IMR-90 (cell line): Measurements from ENCODE around the gene NEDD1.

Source experiments
- BHLHE40 ChIP-seq: fragments of 150-350 bp; IDR thresholded peaks from 2 replicates; pipeline ENCODE4 v1.6.1; 2016; ENCODE audit warnings: mild to moderate bottlenecking, low read depth, low read length
- CEBPB ChIP-seq: IDR thresholded peaks from 2 replicates; pipeline ENCODE4 v1.6.1; 2012; ENCODE audit warnings: low read depth, low read length, improper control_type of control experiment
- CHD1 ChIP-seq: IDR thresholded peaks from 2 replicates; pipeline ENCODE4 v1.6.1; 2012; ENCODE audit warnings: low read depth, low read length, improper control_type of control experiment
- ELK1 ChIP-seq: fragments of 150-350 bp; IDR thresholded peaks from 2 replicates; pipeline ENCODE4 v1.6.1; 2016; ENCODE audit warnings: low read depth, mild to moderate bottlenecking, low read length, moderate library complexity, borderline replicate concordance
- NFE2L2 ChIP-seq: fragments of 150-350 bp; IDR thresholded peaks from 2 replicates; pipeline ENCODE4 v1.6.1; 2016; ENCODE audit warnings: low read depth, mild to moderate bottlenecking, low read length
- POLR2A ChIP-seq: IDR thresholded peaks from 2 replicates; pipeline ENCODE4 v1.6.1; 2012; ENCODE audit warnings: mild to moderate bottlenecking, low read depth, low read length
- RAD21 ChIP-seq: IDR thresholded peaks from 2 replicates; pipeline ENCODE4 v1.6.1; 2012; ENCODE audit warnings: low read length, improper control_type of control experiment
- RCOR1 ChIP-seq: IDR thresholded peaks from 2 replicates; pipeline ENCODE4 v1.6.1; 2012; ENCODE audit warnings: mild to moderate bottlenecking, low read length, improper control_type of control experiment; ENCODE audit not compliant: insufficient replicate concordance
- RFX5 ChIP-seq: IDR thresholded peaks from 2 replicates; pipeline ENCODE4 v1.8.0; 2012; ENCODE audit warnings: low read depth, mild to moderate bottlenecking, low read length, moderate library complexity
- SMC3 ChIP-seq: fragments of 150-350 bp; IDR thresholded peaks from 2 replicates; pipeline ENCODE4 v1.6.1; 2016; ENCODE audit warnings: low read depth, mild to moderate bottlenecking, antibody characterized with exemption, low read length, moderate library complexity
- TF ChIP-seq, protein P1 (sequence below): conservative IDR thresholded peaks from 2 replicates; pipeline ENCODE4 v1.5.1; 2012; ENCODE audit warnings: mild to moderate bottlenecking, low read depth, low read length, improper control_type of control experiment
- TF ChIP-seq, protein P2 (sequence below): fragments of 150-350 bp; IDR thresholded peaks from 2 replicates; pipeline ENCODE4 v1.6.1; 2017; ENCODE audit warnings: mild to moderate bottlenecking, antibody characterized with exemption, low read length, low read depth

GRCh38 chr12:96889273-96889933 lies 17.7 kb upstream of the NEDD1 start:
- no peak for TF ChIP-seq NFE2L2
- TF ChIP-seq ELK1, result no peak
- TF ChIP-seq RAD21, result no peak
- TF ChIP-seq, protein P1, sequence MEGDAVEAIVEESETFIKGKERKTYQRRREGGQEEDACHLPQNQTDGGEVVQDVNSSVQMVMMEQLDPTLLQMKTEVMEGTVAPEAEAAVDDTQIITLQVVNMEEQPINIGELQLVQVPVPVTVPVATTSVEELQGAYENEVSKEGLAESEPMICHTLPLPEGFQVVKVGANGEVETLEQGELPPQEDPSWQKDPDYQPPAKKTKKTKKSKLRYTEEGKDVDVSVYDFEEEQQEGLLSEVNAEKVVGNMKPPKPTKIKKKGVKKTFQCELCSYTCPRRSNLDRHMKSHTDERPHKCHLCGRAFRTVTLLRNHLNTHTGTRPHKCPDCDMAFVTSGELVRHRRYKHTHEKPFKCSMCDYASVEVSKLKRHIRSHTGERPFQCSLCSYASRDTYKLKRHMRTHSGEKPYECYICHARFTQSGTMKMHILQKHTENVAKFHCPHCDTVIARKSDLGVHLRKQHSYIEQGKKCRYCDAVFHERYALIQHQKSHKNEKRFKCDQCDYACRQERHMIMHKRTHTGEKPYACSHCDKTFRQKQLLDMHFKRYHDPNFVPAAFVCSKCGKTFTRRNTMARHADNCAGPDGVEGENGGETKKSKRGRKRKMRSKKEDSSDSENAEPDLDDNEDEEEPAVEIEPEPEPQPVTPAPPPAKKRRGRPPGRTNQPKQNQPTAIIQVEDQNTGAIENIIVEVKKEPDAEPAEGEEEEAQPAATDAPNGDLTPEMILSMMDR, result no peak
- TF ChIP-seq POLR2A, result no peak
- TF ChIP-seq, protein P2, sequence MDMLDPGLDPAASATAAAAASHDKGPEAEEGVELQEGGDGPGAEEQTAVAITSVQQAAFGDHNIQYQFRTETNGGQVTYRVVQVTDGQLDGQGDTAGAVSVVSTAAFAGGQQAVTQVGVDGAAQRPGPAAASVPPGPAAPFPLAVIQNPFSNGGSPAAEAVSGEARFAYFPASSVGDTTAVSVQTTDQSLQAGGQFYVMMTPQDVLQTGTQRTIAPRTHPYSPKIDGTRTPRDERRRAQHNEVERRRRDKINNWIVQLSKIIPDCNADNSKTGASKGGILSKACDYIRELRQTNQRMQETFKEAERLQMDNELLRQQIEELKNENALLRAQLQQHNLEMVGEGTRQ, result no peak
- no peak for TF ChIP-seq RCOR1
- TF ChIP-seq RFX5, result no peak
- TF ChIP-seq BHLHE40, result no peak
- no peak for TF ChIP-seq CEBPB
- TF ChIP-seq CHD1, result no peak
- TF ChIP-seq SMC3, result no peak
